PC-9 (cell line): ENCODE data around the gene UBE2QL1.

Experiments used
- EZH2 ChIP-seq: fragments of 200-600 bp; sonication (generic); IDR thresholded peaks from 2 replicates; pipeline ENCODE4 v1.8.0; 2017; ENCODE audit warnings: antibody characterized with exemption, low read depth
- TF ChIP-seq, protein P1 (sequence below): fragments of 200-600 bp; sonication (generic); conservative IDR thresholded peaks from 2 replicates; pipeline ENCODE4 v1.6.1; 2017; ENCODE audit warnings: mixed run types, antibody characterized with exemption, mild to moderate bottlenecking, moderate library complexity

DNA sequence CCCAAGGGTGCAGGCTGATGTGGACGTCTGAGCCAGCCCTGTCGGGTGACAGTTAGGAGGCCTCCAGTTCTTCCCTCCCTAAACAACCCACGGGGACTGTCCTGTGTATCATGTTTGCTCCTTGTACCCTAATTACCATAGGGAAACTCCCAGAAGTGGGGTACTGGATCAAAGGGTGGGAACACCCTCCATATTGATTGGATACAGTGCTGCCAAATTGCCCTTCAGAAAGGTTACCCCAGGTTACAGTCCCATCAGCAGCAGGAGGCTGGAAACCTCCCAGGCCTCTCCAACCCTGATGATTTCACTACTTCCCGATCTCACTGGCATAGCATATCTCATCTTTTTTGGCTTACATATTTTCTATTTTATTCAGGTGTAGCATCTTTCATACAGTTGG lies 22.0 kb downstream of the UBE2QL1 start:
- TF ChIP-seq, protein P1, sequence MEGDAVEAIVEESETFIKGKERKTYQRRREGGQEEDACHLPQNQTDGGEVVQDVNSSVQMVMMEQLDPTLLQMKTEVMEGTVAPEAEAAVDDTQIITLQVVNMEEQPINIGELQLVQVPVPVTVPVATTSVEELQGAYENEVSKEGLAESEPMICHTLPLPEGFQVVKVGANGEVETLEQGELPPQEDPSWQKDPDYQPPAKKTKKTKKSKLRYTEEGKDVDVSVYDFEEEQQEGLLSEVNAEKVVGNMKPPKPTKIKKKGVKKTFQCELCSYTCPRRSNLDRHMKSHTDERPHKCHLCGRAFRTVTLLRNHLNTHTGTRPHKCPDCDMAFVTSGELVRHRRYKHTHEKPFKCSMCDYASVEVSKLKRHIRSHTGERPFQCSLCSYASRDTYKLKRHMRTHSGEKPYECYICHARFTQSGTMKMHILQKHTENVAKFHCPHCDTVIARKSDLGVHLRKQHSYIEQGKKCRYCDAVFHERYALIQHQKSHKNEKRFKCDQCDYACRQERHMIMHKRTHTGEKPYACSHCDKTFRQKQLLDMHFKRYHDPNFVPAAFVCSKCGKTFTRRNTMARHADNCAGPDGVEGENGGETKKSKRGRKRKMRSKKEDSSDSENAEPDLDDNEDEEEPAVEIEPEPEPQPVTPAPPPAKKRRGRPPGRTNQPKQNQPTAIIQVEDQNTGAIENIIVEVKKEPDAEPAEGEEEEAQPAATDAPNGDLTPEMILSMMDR: no peak
- TF ChIP-seq EZH2: no peak
